Measurements from ENCODE around the gene BNC1.

BNC1 gene

DNA sequence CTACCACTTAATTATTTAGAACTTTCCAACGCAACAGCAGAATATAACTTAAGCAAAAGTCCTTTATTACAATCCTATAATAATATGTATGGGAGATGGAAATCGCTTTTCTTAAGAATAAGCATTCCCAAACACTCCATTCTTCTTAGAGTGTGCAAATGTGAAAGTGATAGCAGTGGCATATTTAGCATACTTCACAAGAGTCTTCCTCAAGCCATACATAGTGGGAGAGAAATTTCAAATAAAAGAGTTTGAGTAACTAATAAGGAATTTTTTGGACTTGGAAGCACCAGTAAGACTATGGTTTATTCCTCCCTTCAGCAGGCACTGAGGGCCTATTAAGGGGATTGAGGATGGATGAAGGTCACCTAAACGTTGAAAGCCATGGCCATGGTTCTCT lies 22.1 kb upstream of the BNC1 start:
- TF ChIP-seq, protein P1, sequence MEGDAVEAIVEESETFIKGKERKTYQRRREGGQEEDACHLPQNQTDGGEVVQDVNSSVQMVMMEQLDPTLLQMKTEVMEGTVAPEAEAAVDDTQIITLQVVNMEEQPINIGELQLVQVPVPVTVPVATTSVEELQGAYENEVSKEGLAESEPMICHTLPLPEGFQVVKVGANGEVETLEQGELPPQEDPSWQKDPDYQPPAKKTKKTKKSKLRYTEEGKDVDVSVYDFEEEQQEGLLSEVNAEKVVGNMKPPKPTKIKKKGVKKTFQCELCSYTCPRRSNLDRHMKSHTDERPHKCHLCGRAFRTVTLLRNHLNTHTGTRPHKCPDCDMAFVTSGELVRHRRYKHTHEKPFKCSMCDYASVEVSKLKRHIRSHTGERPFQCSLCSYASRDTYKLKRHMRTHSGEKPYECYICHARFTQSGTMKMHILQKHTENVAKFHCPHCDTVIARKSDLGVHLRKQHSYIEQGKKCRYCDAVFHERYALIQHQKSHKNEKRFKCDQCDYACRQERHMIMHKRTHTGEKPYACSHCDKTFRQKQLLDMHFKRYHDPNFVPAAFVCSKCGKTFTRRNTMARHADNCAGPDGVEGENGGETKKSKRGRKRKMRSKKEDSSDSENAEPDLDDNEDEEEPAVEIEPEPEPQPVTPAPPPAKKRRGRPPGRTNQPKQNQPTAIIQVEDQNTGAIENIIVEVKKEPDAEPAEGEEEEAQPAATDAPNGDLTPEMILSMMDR (IDR thresholded peaks at IDR 0.05; ENCODE audit: borderline replicate concordance, insufficient read depth, low read depth, low read length), result no peak
- H3K4me3 ChIP-seq (ENCODE audit: low read depth, low read length), result no peak overlapping the region

DNA sequence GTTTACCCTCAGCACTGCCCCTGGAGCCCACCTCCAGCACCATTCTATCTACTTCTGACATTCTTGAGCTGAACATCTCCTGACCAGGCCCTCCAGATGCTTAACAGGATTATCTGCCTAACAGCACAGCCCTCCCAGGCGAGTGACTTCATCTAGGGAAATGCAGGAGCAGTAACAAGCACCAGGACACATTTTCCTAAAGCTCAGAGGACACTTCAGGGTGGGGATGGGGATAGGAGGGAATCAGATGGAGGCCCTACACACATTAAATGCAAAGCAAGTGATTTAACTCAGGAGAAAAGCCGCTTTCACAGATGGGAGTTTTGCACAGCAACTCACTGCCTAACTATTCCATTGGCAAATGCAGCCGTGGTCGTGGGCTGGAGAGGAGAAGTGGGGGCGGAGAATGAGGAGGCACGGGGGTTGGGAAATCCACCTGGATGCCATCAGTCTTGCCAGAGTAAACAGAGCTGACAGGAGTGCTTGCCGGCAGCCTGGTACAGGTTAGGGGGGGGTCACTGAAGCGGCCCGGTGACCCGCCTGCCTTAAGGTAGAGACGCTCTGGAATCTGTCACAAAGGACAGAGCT lies 21.3 kb upstream of the BNC1 start:
- H3K4me3 ChIP-seq (ENCODE audit: low read depth, low read length), result no peak overlapping the region
- TF ChIP-seq, protein P1 (IDR thresholded peaks at IDR 0.05; ENCODE audit: borderline replicate concordance, insufficient read depth, low read depth, low read length), result no peak

DNA sequence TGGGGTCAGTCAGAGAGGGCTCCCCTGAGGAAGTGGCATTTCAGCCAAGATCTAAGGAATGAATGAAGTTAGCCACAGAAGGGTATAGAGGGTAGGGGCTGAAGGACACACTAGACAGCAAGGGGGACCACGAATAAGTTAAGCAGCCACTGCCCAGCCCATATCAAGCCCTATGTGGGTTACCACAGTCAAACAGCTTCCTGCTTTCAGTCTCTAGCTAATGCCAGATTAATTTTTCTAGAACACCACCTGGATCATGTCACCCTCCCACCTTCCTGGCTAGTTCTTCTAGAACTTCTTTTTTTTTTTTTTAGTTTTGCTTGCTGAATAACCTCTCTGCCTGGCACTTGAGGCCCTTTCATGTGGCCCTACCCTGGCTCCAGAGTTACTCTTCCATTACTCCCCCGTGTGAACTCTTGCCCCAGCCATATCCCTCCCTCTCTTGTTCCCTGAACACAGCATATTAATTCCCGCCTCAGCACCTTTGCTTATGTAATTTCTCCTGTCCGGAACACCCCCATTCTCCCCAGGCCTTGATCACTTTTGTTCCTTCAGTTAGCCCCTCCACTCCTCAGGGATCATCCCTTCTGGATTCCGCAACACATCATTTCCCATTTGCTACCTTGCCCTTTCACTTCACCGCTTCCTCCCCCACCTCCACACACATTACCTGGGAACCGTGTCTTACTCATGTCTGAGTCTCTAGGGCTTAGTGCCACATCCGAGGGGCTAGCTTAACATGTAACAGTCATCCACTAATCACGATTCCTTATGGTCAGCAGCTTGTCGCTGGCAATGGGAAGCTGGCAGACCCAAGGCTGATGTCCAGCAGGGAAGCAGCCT lies 20.6 kb upstream of the BNC1 start:
- TF ChIP-seq, protein P1 (IDR thresholded peaks at IDR 0.05; ENCODE audit: borderline replicate concordance, insufficient read depth, low read depth, low read length), result no peak
- H3K4me3 ChIP-seq (ENCODE audit: low read depth, low read length), result no peak overlapping the region

DNA sequence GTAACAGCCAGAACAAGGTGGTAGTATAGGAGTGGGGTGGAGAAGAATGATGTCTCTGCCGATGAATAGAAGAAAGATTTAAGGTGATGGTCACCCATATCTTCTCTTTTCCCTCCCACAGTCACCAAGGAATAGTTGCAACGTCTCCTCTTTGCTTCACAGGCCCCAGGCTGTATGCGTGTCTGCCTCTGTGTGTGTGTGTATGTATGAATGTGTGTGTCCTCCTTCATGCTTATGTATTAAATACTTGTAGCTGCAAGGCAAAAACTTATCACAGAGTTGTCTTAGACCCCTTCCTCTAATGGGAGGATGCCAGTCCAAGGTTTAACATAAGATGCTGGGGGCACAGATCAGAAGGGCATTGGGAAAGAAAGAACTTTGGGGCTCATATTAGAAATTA lies 19.1 kb upstream of the BNC1 start:
- TF ChIP-seq, protein P1 (IDR thresholded peaks at IDR 0.05; ENCODE audit: borderline replicate concordance, insufficient read depth, low read depth, low read length), result no peak
- H3K4me3 ChIP-seq (ENCODE audit: low read depth, low read length), result no peak overlapping the region

DNA sequence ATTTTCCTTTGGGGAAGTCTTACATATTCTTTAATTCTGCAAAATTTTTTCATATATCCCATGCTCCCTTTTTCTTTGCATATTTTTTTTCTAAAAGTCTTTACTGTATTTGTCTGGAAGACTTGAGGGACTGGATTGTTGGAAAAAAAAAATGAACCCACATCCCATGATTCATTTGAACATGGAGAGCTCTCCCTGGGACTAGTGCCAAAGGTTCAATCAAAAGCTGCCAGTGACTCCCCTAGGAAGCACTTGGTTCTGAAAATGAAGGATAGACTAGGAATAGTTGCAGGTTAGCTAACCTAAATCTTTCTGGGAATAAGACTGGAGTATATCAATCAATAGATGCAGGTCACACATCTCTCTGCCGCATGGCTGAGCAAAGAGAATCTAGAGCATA lies 16.4 kb upstream of the BNC1 start:
- TF ChIP-seq, protein P1 (IDR thresholded peaks at IDR 0.05; ENCODE audit: borderline replicate concordance, insufficient read depth, low read depth, low read length), result no peak
- no peak overlapping the region for H3K4me3 ChIP-seq (ENCODE audit: low read depth, low read length)

DNA sequence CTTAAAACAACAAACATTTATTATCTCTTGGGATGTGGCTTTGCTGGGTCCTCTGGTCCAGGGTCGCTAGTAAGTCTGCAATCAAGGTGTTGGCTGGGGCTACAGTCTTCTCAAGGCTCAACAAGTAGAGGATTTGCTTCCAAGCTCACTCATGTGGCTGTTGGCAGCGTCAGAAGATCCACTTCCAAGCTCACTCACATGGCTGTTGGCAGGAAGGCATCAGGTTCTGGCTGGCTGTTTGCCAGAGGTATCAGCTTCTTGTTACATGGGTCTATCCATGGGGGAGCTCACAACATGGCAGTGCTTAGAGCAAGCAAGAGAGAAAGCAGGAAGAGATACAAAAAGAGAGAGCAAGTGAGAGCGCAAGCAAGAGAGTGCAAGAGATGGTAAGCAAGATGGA lies 15.0 kb upstream of the BNC1 start:
- TF ChIP-seq, protein P1 (IDR thresholded peaks at IDR 0.05; ENCODE audit: borderline replicate concordance, insufficient read depth, low read depth, low read length), result no peak
- H3K4me3 ChIP-seq (ENCODE audit: low read depth, low read length), result no peak overlapping the region

DNA sequence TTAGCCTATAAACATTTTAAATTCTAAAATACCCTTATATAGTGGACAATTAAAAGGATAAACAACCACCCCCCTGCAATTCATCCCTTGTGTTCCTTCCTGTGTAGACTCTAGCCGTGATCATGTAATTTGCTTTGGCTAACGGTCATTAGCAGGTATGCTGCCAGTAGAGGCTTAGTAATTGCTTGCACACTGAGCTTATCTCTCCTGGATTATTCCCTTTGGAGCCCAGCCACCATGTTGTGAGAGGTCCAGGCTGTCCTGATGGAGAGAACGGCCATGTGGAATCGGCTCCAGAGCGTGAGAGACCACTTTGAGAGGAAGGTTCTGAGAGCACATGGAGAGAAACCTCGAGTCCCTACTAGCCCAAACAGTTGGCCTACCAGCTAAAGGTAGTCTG lies 11.0 kb upstream of the BNC1 start:
- no peak overlapping the region for H3K4me3 ChIP-seq (ENCODE audit: low read depth, low read length)
- TF ChIP-seq, protein P1 (IDR thresholded peaks at IDR 0.05; ENCODE audit: borderline replicate concordance, insufficient read depth, low read depth, low read length), result no peak
